H1 (cell line): Measurements from ENCODE around the gene LRRC27.

Experiments
- BRCA1 ChIP-seq: IDR thresholded peaks from 2 replicates; pipeline ENCODE4 v1.6.1; 2012; ENCODE audit warnings: low read depth, low read length, improper control_type of control experiment
- CTCF ChIP-seq, 3 experiments: IDR thresholded peaks; 1 replicate in 2 of 3; 2 replicates in 1 of 3; pipeline versions ENCODE4 v1.5.1 to v1.6.1; 2011; ENCODE audit warnings: low read length in 3 of 3, mild to moderate bottlenecking in 3 of 3, inconsistent platforms in 2 of 3, low read depth in 1 of 3, moderate library complexity in 1 of 3; ENCODE audit not compliant: insufficient read depth in 1 of 3; ENCODE audit errors: control extremely low read depth in 1 of 3
- EP300 ChIP-seq, 2 experiments: IDR thresholded peaks; 1 replicate in 1 of 2; 2 replicates in 1 of 2; pipeline ENCODE4 v1.6.1; 2011 to 2012; ENCODE audit warnings: low read depth in 2 of 2, low read length in 2 of 2, mild to moderate bottlenecking in 2 of 2, borderline replicate concordance in 1 of 2, inconsistent platforms in 1 of 2, moderate library complexity in 1 of 2
- EZH2 ChIP-seq: fragments of 200-600 bp; sonication (generic); IDR thresholded peaks from 2 replicates; pipeline ENCODE4 v1.7.1; 2012; ENCODE audit warnings: low read depth, mild to moderate bottlenecking, moderate library complexity, low read length, inconsistent platforms; ENCODE audit not compliant: severe bottlenecking
- JUN ChIP-seq: IDR thresholded peaks from 2 replicates; pipeline ENCODE4 v1.6.1; 2011; ENCODE audit warnings: low read depth, mild to moderate bottlenecking, improper control_type of control experiment, low read length
- MAFK ChIP-seq: IDR thresholded peaks from 2 replicates; pipeline ENCODE4 v1.6.1; 2012; ENCODE audit warnings: low read depth, mild to moderate bottlenecking, improper control_type of control experiment, low read length
- MAX ChIP-seq: IDR thresholded peaks from 2 replicates; pipeline ENCODE4 v1.6.1; 2012; ENCODE audit warnings: inconsistent platforms
- POLR2A ChIP-seq, 2 experiments: IDR thresholded peaks; 1 replicate in 1 of 2; 2 replicates in 1 of 2; pipeline ENCODE4 v1.6.1; 2011; ENCODE audit warnings: low read depth in 2 of 2, low read length in 2 of 2, mild to moderate bottlenecking in 2 of 2; ENCODE audit errors: control extremely low read depth in 1 of 2
- POLR2AphosphoS5 ChIP-seq: IDR thresholded peaks from 2 replicates; pipeline ENCODE4 v1.6.1; 2011; ENCODE audit warnings: low read depth, low read length
- RAD21 ChIP-seq, 2 experiments: IDR thresholded peaks in 1 of 2; conservative IDR thresholded peaks in 1 of 2; 2 replicates each; pipeline ENCODE4 v1.6.1; 2011; ENCODE audit warnings: low read depth in 2 of 2, low read length in 2 of 2, improper control_type of control experiment in 1 of 2, inconsistent platforms in 1 of 2, mild to moderate bottlenecking in 1 of 2, moderate library complexity in 1 of 2
- SP2 ChIP-seq: IDR thresholded peaks from 2 replicates; pipeline ENCODE4 v1.6.1; 2012; ENCODE audit warnings: mild to moderate bottlenecking, low read length, inconsistent platforms

- TF ChIP-seq MAX, result no peak
- no peak for TF ChIP-seq RAD21 (IDR thresholded peaks at IDR 0.05 in 1 of 2, conservative IDR thresholded peaks at IDR 0.05 in 1 of 2; ENCODE audit: low read depth in 2 of 2, low read length in 2 of 2)
- no peak for TF ChIP-seq MAFK
- no peak for TF ChIP-seq POLR2A (IDR thresholded peaks at IDR 0.05; ENCODE audit: control extremely low read depth in 1 of 2, low read depth in 2 of 2, low read length in 2 of 2)
- TF ChIP-seq EP300 (IDR thresholded peaks at IDR 0.05; ENCODE audit: borderline replicate concordance in 1 of 2, low read depth in 2 of 2, low read length in 2 of 2), result no peak
- TF ChIP-seq POLR2AphosphoS5, result no peak
- no peak for TF ChIP-seq CTCF (IDR thresholded peaks at IDR 0.05; ENCODE audit: control extremely low read depth in 1 of 3, insufficient read depth in 1 of 3, low read depth in 1 of 3, low read length in 3 of 3)
- TF ChIP-seq JUN, result no peak
- no peak for TF ChIP-seq BRCA1
- no peak for TF ChIP-seq SP2
- no peak for TF ChIP-seq EZH2
Measured at GRCh38 chr10:132313865-132314264, 18.1 kb upstream of the LRRC27 start.
